Fibroblast of villous mesenchyme (primary cell): ENCODE results near the gene SERGEF. TPM values are rescaled to one million over a fixed set of nuclear protein-coding genes. Genes with fewer than 3 reads are reported as not detected.

Source experiments
- DNase-seq: peaks from one replicate; pipeline ENCODE4 v3.0.0-alpha.2; 2010; ENCODE audit warnings: low read depth
- H3K4me3 ChIP-seq: 2 replicates; pipeline ENCODE4 v1.5.1; 2011; ENCODE audit warnings: low read depth, mild to moderate bottlenecking, low read length
- total RNA-seq: library from RNA; depleted of rRNA; stranded (reverse); fragments of >200 nt; gene quantifications from 2 replicates; pipeline ENCODE4 v1.2.3, GENCODE V29; 2012
- TF ChIP-seq, protein P1 (sequence below): IDR thresholded peaks from 2 replicates; pipeline ENCODE4 v1.5.1; 2012; ENCODE audit warnings: low read depth, mild to moderate bottlenecking, low read length; ENCODE audit not compliant: insufficient read depth

SERGEF gene
- total RNA-seq, 1 donor, result 21.2 TPM

DNA sequence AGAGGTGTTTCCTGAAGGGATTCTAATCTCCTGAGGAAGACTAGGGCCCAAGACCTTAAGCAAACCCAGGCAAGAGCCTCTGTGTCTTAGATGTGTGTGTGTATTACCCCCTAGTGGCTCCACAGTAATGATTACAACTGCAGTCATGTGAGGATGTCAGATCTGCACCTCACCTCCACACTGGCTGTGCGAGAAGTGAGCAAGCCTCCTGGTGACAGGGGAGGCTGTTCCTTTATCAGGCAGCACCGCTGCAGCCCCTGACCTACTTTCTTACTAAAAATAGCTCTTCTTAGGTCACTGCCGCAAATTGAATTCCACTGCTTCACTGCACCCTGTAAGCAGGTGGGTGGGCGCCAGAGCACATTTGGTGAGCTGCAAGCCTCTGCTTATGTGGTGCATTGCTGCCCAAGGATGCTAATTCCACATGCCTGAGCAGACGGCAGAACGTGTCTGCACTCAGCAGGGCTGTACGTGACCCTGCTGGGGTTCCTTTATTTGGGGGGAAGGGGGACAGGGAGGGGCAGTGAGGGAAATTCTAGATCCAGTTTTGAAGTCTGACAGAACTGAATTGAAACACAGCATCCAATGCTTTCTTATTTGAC is 165.9 kb downstream of the SERGEF start:
- no peak overlapping the region for H3K4me3 ChIP-seq
- DNase-seq, result peak; percentile 11
- TF ChIP-seq, protein P1, sequence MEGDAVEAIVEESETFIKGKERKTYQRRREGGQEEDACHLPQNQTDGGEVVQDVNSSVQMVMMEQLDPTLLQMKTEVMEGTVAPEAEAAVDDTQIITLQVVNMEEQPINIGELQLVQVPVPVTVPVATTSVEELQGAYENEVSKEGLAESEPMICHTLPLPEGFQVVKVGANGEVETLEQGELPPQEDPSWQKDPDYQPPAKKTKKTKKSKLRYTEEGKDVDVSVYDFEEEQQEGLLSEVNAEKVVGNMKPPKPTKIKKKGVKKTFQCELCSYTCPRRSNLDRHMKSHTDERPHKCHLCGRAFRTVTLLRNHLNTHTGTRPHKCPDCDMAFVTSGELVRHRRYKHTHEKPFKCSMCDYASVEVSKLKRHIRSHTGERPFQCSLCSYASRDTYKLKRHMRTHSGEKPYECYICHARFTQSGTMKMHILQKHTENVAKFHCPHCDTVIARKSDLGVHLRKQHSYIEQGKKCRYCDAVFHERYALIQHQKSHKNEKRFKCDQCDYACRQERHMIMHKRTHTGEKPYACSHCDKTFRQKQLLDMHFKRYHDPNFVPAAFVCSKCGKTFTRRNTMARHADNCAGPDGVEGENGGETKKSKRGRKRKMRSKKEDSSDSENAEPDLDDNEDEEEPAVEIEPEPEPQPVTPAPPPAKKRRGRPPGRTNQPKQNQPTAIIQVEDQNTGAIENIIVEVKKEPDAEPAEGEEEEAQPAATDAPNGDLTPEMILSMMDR, result peak; percentile 30

DNA sequence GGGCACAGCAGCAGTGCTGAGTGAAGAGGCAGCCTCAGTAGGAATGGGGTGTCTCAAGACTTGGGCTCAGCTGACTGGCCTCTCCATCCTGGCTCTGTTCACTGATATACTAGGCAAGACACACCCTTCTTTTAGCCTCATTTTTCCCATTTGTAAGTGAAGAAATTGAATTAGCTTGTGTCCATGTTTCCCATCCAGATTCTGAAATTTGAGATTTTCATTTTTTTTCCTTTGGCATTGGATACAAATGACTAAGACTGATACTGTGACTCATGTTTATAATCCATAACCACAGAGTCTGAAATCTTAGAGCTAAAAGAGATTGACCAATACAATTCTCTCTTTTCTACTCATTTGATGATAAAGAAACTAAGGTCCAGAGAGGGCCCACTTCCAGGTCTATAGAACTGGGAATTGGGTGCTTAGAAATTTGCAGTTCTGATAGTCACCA is 167.4 kb downstream of the SERGEF start:
- TF ChIP-seq, protein P1, result no peak
- no peak overlapping the region for H3K4me3 ChIP-seq
- DNase-seq, result peak; percentile 42

DNA sequence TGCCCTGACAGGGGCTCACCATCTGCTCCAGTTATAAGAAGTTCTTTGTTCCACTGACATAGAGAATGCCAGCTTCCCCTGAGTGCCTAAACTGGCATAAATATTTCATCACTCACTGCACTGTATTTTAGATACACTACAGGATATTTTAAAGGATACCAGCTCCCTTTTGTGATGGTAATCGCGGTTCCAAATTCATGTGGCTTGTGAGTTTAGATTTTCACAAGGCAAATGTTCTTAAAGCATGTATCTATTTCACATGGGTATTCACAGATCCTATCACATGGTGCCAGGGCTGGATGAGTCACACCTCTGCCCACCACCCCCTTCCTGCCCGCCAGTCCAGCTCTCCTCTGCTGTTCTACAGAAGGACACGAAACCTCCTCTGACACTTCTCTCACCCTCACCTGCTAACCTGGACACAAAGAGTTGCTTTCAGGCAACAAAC is 172.7 kb downstream of the SERGEF start:
- TF ChIP-seq, protein P1, result no peak
- DNase-seq, result no peak
- no peak overlapping the region for H3K4me3 ChIP-seq

DNA sequence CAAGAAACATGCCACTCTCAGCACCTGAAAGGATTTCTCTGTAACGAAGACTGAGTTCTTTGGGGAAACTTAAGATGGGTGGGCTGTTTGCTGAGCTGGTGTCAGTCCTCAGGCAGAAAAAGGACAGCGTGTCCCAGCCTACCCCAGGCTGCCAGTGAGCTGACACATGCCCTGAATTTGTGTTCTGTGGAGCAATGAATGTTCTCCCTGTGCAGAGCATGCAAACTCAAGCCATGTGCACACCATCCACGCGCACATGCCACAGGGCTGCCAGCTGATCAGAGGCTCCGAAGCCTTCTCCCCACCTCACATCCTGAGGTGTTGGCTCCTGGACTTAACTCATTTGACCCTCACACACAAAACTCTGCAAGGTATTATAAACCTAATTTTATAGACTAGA is 173.4 kb downstream of the SERGEF start:
- TF ChIP-seq, protein P1, result no peak
- H3K4me3 ChIP-seq, result no peak overlapping the region
- no peak for DNase-seq

DNA sequence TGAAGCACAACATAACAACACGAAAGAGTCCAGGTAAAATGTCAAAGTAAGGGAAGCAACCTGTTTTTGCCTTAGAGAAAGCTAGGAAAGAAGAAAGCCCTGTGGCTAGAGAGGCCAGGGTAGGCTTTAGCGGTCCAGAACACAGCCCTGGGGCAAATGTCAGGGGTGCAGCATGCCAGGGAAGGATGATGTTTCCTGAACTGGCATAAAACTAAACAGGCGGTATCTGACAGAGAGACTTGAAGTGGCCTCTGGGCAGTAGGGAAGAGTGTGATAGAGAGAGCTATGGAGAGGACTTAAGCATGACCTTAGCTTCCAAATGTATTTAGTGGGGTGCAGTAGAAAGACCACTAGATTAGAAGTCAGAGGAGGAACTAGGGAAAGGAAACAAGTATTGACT is 174.7 kb downstream of the SERGEF start:
- DNase-seq, result no peak
- H3K4me3 ChIP-seq, result no peak overlapping the region
- TF ChIP-seq, protein P1, result no peak

DNA sequence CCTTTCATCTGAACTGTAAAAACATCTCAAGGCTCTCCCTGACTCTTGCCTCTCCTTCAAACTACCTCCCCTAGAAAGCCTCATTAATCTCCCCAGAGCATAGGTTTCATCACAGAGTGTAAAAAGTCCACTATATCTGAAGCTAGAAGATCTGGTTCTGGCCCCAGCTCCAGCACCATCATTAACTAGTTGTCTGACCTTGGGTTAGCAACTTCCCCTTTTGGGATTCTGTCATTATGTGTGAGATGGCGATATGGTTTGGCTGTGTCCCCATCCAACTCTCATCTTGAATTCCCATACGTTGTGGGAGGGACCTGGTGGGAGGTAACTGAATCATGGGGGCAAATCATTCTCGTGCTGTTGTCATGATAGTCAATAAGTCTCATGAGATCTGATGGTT is 181.0 kb downstream of the SERGEF start:
- no peak overlapping the region for H3K4me3 ChIP-seq
- no peak for DNase-seq
- TF ChIP-seq, protein P1, result no peak

DNA sequence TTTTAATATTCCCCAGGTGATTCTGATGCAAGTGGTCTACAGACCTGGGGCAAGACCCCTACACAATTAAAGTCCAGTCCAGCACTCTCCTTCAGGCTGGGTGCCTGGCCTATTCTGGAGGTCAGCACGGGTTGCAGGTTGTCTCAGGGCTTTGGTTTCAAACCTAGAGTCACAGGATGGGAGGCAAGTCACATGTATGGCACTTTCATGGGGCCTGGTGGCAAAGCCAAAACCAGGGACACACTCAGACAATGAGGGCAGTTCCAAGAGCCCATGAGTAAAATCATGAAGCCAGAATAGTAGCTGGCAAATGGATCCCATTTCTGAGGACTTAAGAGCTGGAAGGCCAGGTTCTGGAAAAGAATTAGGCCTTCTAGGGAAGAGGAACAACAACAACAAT is 181.6 kb downstream of the SERGEF start:
- no peak overlapping the region for H3K4me3 ChIP-seq
- no peak for DNase-seq
- TF ChIP-seq, protein P1, result no peak
